HG03565 (cell line): Measurements from ENCODE around the gene HSF4.

Experiments
- ATAC-seq: cut with Tn5 transposase; IDR thresholded peaks from one replicate; pipeline ENCODE4 v1.9.1; 2021; ENCODE audit warnings: mild to moderate bottlenecking, moderate library complexity; ENCODE audit not compliant: unreplicated experiment

Gene HSF4

GRCh38 chr16:67183627-67184452 lies 19.3 kb downstream of the HSF4 start, which contains the start of gene MATCAP1:
Gene MATCAP1 (minus strand): TSS chr16:67183963. CDS start chr16:67180610, 3,353 bp downstream.
- ATAC-seq: peak; percentile 76

- ATAC-seq: no peak
These were observed 20.0 kb downstream of the HSF4 start for GRCh38 chr16:67184453-67184994.

GRCh38 chr16:67184995-67185650 lies 20.6 kb downstream of the HSF4 start:
- no peak for ATAC-seq

GRCh38 chr16:67185651-67186134 lies 21.1 kb downstream of the HSF4 start:
- ATAC-seq: no peak

- ATAC-seq: no peak
These were observed 22.0 kb downstream of the HSF4 start for GRCh38 chr16:67186550-67186950.

- ATAC-seq: no peak
These were observed 22.8 kb downstream of the HSF4 start for GRCh38 chr16:67187175-67187890.

- no peak for ATAC-seq
These were observed 23.8 kb downstream of the HSF4 start for GRCh38 chr16:67188323-67188722.

GRCh38 chr16:67188798-67189197 lies 24.3 kb downstream of the HSF4 start:
- no peak for ATAC-seq

- no peak for ATAC-seq
These were observed 25.5 kb downstream of the HSF4 start, which contains the start of gene EXOC3L1 for GRCh38 chr16:67190041-67190440. Gene EXOC3L1 (minus strand): TSS chr16:67190136. CDS start chr16:67189676, 460 bp downstream.

GRCh38 chr16:67190448-67191399 lies 26.2 kb downstream of the HSF4 start:
- no peak for ATAC-seq

GRCh38 chr16:67191411-67191994 lies 27.0 kb downstream of the HSF4 start:
- no peak for ATAC-seq

GRCh38 chr16:67191995-67192681 lies 27.6 kb downstream of the HSF4 start, which contains the start of gene E2F4:
Gene E2F4 (plus strand): TSS chr16:67192155. CDS start chr16:67192228, 73 bp downstream.
- ATAC-seq: peak; percentile 76

- ATAC-seq: no peak
These were observed 28.3 kb downstream of the HSF4 start for GRCh38 chr16:67192781-67193361.

GRCh38 chr16:67193536-67193935 lies 29.0 kb downstream of the HSF4 start:
- ATAC-seq: no peak

- ATAC-seq: no peak
These were observed 29.7 kb downstream of the HSF4 start for GRCh38 chr16:67194260-67194659.

- ATAC-seq: no peak
These were observed 31.1 kb downstream of the HSF4 start for GRCh38 chr16:67195676-67196075.

- no peak for ATAC-seq
These were observed 32.3 kb downstream of the HSF4 start for GRCh38 chr16:67196881-67197280.

GRCh38 chr16:67197704-67198103 lies 33.2 kb downstream of the HSF4 start:
- no peak for ATAC-seq
